ENCODE data around the gene PADI1. TPM values are rescaled to one million over a fixed set of nuclear protein-coding genes. Genes with fewer than 3 reads are reported as not detected.
"Not testable (repeated sequence)": the region's sequence is repeated elsewhere in the genome, so short reads cannot be mapped to it uniquely, and the experiment has no call there.

The PADI1 gene
- total RNA-seq, 1 donor from 2014 or later = 0.86 TPM

DNA sequence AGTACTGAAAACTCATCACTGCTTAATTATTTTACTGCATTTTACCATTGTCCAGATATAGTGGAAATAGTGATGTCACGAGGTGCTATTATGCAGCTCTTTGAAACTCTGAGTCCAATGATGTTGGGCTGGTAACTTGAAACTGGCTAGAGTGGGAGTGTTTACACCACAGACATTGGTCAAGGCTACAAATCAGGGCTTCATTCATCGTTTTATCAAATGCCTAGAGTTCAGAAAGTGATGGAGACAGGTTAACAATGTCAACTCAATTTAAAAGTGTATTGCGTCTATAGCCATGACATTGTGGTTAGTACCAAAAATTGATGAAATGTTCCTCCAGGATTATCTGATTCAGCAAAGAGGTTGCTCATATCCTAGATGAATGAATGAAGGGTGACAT, 12.7 kb downstream of the PADI1 start:
- no peak for DNase-seq (ENCODE audit: low spot score)

- no peak for DNase-seq (ENCODE audit: low spot score)
These were observed 14.0 kb downstream of the PADI1 start for GRCh38 chr1:17218939-17219338.

- DNase-seq (ENCODE audit: low spot score) = no peak
These were observed 15.4 kb downstream of the PADI1 start for GRCh38 chr1:17220287-17220686.

DNA sequence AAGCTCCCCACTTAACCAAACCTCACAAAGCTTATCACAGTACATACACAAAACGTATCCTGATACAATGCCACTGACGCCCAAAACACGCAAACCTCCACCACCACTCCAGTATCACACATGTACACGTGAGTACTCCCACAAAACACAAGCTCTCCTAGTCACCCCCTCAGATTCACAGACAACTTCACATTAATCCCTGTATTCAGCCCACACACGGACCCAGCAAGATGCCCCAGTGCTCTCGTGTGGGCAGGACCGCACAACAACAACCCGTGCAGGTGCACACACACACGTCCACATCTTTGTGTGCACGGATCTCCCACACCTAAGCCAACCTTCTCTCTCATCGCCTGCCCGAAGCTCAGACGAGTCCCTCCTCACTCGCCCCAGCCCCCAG, 17.6 kb downstream of the PADI1 start:
- DNase-seq (ENCODE audit: low spot score) = no peak

GRCh38 chr1:17224434-17224833, 19.5 kb downstream of the PADI1 start:
- DNase-seq (ENCODE audit: low spot score) = no peak

DNA sequence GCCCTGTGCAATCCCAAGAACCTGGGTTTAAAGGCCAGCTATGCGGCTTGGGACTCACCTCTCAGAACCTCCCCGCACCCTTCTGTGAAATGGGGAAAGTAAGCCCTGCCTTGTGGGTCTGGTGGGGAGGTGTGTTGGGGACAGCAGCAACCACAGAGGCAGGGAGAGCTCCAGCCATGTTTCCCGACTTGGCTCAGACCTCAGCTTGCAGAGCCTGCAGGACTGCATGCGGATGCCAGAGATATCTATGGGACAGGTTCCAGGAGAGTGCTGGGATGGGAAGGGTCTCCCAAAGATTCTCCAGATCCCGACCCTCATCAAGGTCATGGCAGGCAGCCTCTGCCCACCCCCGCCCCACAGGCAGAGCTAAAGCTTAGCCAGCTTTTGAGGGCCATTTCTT, 20.2 kb downstream of the PADI1 start:
- DNase-seq (ENCODE audit: low spot score) = no peak

- no peak for DNase-seq (ENCODE audit: low spot score)
These were observed 22.5 kb downstream of the PADI1 start for GRCh38 chr1:17227358-17227915.

GRCh38 chr1:17228619-17229018, 23.7 kb downstream of the PADI1 start:
- no peak for DNase-seq (ENCODE audit: low spot score)

- peak; percentile 67 for DNase-seq (ENCODE audit: low spot score)
These were observed 24.5 kb downstream of the PADI1 start for GRCh38 chr1:17229379-17229778.

DNA sequence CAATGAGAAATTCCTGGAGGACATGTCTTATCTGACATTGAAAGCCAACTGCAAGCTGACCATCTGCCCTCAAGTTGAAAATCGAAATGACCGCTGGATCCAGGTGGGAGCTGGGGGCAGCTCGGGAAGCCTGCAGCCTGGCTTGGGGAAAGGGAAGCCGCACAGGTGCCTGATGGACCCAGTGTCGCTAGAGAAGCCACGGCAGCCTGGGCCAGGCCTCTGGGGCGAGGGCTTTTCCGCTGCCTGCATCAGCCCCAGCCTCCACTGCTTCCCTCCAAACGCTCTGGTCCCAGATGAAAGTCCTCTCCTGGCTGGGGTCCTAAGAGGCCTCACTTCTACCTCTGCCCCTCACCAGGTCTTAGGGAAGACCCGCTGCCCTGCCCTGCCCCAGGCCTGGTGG, 25.2 kb downstream of the PADI1 start:
- DNase-seq (ENCODE audit: low spot score) = no peak

DNA sequence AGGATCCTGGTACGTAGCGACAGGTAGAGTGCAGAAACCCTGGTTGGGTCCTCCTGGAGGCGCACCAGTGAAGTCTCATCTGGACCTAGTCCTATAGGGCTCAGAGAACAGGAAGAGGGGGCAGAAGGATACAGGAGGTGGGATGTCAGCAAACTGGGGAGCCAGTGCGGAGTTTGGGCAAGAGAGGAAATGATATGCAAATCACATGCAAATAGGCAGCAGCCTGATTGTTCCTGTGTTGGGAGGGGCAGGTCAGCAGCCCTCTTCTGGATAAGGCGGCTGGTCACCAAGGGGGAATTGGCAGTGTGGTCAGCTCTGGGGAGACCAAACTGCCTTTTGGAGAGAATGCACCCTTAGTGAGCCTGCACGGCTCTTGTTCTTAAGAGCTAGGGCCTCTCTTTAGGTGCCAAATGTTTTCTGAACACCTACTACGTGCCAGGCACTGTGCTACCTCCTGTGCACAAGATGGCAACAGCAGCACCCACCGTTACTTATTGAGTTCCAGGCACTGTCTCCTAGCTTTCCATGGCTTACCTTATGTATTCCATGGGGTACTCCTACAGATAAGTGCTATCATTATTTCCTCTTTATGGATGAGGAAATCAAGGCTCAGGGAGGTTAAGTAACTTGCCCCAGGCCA, 25.9 kb downstream of the PADI1 start:
- DNase-seq (ENCODE audit: low spot score) = no peak

DNA sequence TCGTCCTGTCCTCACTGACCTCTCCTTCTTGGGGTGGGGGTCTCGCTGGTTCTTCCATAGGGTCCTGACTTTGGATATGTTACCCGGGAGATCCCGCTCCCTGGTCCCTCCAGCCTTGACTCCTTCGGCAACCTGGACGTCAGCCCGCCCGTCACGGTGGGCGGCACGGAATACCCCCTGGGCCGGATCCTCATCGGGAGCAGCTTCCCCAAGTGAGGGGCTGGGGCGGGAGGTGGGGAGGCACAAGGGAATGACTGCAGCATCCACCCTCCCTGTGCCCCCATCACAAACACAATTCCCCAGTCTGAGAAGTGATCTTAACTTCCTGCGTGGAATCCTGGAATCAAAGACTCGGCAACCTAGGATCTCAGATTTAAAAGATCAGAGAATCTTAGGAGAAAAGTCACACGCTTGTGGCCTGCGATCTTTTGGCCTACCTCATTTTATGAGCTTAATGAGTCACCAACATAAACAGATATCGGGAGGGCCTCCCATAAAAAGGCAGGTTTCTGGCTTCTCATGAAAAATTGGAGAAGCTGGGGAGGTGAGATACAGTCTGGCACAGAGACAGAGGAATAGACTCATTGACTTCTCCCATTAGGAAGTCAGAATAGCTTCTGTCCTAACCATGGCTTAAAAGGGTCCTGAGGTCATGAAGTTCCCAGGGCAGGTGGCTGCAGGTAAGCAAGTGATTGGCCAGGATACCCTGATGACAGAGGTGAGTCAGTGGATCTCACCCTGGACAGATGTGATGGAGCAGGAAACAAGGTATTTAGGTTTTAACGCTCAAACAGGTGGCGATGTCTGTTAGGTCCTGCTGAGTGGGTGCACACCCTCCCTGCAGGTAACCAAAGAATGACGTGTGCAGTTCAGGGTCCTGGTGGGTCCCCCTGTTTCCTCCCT, 28.1 kb downstream of the PADI1 start:
- no peak for DNase-seq (ENCODE audit: low spot score)

- peak; percentile 91 for DNase-seq (ENCODE audit: low spot score)
These were observed 28.9 kb downstream of the PADI1 start for GRCh38 chr1:17233675-17234320.

- DNase-seq (ENCODE audit: low spot score) = no peak
These were observed 29.5 kb downstream of the PADI1 start for GRCh38 chr1:17234405-17234804.

- DNase-seq (ENCODE audit: low spot score) = no peak
These were observed 30.4 kb downstream of the PADI1 start for GRCh38 chr1:17235135-17235885.

GRCh38 chr1:17236779-17237560, 32.0 kb downstream of the PADI1 start:
- DNase-seq (ENCODE audit: low spot score) = peak; percentile 91

DNA sequence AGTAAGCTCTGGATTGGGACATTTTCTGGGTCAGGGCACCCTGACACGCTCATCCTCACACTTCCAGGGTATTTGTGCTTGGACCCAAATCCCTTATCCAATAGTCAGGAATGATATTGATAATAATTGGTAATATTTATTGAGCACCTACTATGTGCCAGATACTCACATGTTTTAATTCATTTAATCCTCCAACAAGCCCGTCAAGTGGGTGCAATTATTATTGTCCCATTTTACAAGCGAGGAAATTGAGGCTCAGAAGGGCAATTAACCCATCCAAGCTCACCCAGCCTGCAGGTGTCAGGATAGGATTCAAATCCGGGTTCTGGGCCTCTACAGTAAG, 32.6 kb downstream of the PADI1 start:
- DNase-seq (ENCODE audit: low spot score) = no peak

DNA sequence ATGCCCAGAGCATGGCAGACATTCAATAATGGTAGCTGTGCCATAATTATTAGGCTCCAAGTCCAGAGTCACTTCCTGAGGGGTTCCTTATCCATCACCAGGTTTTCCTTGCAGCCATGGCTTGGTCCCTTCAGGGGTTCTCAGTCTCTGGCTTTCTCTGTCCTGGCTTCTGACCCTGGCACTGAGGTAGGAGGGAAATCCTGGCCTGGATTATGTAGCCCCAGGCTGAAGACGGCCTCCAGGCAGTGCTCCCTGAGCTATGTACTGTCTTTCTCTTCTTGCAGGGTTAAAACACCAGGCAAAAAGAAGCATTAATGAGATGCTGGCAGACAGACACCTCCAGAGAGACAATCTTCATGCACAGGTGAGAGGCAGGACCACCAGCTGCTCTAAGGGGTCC, 34.5 kb downstream of the PADI1 start:
- DNase-seq (ENCODE audit: low spot score) = no peak

GRCh38 chr1:17241011-17241779, 36.3 kb downstream of the PADI1 start:
- DNase-seq (ENCODE audit: low spot score) = not testable (repeated sequence)

GRCh38 chr1:17241780-17242074, 36.8 kb downstream of the PADI1 start:
- not testable (repeated sequence) for DNase-seq (ENCODE audit: low spot score)

All from ureter (tissue), 1 donor.